ENCODE measurements around the gene SNAP29. TPM values are rescaled to one million over a fixed set of nuclear protein-coding genes. Genes with fewer than 3 reads are reported as not detected.
A peak's percentile ranks its signal among the peaks of the same experiment; 100 is the strongest.

Gene SNAP29
- total RNA-seq, 3 donors from 2014 or later = 17.7 to 28.2 (median 22.5) TPM

DNA sequence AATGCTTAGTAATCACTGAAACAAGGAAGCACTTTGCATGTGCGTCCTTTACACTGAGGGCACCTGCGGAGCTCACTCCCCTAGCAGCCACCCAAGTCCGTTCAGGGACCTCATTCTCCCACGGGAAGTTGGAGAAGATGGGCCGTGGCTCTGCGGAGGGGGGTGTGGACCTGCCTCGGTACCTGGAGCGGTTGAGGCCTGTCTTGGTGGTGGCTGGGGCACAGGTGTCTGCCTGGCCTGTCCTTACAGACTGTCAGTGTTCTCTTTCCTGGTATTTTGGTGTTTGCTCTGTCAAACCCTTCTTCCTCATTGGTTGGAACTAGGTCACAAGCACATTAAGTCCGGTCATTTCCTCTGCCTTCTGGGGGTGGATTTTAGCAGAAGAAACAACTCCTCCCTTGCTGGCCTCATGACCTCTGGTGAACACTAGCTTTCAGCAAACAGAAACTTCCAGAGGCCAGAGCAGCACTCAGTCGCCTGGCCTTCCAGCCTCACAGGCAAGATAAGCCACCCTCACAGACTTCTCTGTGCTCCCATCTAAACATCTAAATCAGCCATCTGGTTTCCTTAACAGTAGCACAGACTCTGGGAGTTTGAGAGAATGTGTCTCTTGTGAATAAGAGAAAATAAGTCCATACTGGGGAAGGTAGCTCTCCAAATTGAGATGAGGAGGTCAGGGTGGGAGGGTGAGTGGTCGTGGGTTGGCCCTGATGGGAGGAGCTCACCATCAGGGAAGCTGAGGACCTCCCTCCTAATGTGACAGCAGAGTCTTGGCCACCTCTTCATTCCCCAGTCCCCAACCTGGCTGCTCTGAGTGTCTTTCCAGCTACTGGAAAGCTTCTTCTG lies 8.6 kb downstream of the SNAP29 start:
- DNase-seq (ENCODE audit: low spot score in 2 of 2) = no peak
- Histone ChIP-seq H3K9me3 (no peaks in the 10 kb centered on the region), H3K4me1 (peaks cover 0 to 5% of the 10 kb centered on the region in 2 donors), H3K27me3 (no peaks in the 10 kb centered on the region), H3K36me3 (no peaks in the 10 kb centered on the region), H3K4me3 (no peak overlapping the region), H3K27ac (peak overlapping the region; percentile 66 to 87)
- TF ChIP-seq POLR2A (IDR thresholded peaks at IDR 0.05) (no peak), POLR2AphosphoS5 (IDR thresholded peaks at IDR 0.05) (no peak)
- TF ChIP-seq, protein P1, sequence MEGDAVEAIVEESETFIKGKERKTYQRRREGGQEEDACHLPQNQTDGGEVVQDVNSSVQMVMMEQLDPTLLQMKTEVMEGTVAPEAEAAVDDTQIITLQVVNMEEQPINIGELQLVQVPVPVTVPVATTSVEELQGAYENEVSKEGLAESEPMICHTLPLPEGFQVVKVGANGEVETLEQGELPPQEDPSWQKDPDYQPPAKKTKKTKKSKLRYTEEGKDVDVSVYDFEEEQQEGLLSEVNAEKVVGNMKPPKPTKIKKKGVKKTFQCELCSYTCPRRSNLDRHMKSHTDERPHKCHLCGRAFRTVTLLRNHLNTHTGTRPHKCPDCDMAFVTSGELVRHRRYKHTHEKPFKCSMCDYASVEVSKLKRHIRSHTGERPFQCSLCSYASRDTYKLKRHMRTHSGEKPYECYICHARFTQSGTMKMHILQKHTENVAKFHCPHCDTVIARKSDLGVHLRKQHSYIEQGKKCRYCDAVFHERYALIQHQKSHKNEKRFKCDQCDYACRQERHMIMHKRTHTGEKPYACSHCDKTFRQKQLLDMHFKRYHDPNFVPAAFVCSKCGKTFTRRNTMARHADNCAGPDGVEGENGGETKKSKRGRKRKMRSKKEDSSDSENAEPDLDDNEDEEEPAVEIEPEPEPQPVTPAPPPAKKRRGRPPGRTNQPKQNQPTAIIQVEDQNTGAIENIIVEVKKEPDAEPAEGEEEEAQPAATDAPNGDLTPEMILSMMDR (IDR thresholded peaks at IDR 0.05) = no peak
- intact Hi-C loops (cut with DNase I; ENCODE audit: low total_unique reads) = no loop called here

DNA sequence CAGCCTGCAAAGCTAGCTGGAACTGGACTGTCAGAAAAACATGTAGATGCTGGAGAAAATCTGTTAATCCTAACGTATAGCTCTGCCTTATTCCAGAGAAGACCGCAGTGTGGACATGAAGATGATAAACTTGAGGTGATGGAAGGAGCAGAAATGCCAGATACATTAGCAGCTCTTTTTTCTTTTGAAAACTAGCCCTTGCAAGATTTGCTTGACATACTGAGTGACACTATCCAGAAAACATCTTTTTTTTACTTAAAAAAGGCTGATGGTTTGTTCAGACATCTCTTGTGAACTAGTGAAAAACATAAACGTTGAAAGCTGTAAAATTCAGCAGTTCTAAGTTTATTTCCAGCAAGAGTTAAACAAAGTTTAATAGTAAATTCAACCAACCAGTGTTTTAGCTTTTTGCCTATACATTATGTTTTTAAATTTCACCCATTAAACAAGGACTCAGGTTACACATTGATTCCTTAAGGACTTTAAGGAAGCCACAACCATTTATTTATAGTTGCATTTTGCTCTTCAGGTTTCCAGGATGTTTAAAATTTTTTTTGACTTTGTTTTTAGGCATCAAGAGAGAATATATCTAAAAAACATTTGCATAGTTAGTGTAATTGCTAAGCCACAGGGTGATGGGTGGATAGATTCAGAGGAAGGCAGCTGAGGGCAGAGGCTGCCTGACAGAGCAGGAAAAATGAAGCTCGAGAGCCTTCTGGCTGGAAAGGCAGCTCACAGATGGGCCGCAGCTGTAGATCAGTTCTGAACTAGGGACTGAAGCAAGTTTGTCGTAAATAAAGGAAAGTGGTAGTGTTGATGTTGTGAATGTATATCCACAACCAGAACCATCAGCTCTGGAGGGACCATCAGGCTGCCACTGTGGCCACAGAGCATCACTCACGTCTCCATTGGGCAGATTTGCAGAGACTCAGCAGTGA lies 9.5 kb downstream of the SNAP29 start:
- Histone ChIP-seq H3K27me3 (no peaks in the 10 kb centered on the region), H3K9me3 (no peaks in the 10 kb centered on the region), H3K4me3 (no peak overlapping the region), H3K36me3 (no peaks in the 10 kb centered on the region), H3K27ac (peak overlapping the region; percentile 66 to 87), H3K4me1 (peaks cover 0 to 5% of the 10 kb centered on the region in 2 donors)
- no peak for TF ChIP-seq POLR2AphosphoS5 (IDR thresholded peaks at IDR 0.05)
- TF ChIP-seq, protein P1 (IDR thresholded peaks at IDR 0.05) = no peak
- TF ChIP-seq POLR2A (IDR thresholded peaks at IDR 0.05) = no peak
- intact Hi-C loops (cut with DNase I; ENCODE audit: low total_unique reads) = no loop called here
- no peak for DNase-seq (ENCODE audit: low spot score in 2 of 2)

DNA sequence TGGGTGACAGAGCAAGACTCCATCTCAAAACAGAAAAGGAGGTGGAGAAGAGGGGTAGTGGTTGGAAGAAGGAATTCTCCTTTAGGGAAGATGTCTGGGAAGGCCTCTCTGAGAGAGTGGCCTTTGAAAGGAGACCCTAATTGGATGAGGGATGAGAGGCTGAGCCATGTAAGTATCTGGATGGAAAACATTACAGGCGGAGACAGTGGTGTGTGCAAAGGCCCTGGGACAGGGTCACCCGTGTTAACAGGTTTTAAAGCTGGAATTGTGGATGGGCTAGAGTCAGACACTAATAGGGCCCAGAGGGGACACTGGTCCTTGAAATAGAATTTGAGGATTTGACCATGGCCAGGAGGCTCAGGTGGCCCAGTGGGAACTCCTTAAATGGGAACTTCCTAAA lies 10.4 kb downstream of the SNAP29 start:
- H3K27me3 ChIP-seq = no peaks in the 10 kb centered on the region
- TF ChIP-seq POLR2AphosphoS5 (IDR thresholded peaks at IDR 0.05) (no peak), POLR2A (IDR thresholded peaks at IDR 0.05) (no peak)
- TF ChIP-seq, protein P1 (IDR thresholded peaks at IDR 0.05) = no peak
- DNase-seq (ENCODE audit: low spot score in 2 of 2) = no peak
- H3K36me3 ChIP-seq = no peaks in the 10 kb centered on the region
- H3K4me1 ChIP-seq = peaks cover 0 to 5% of the 10 kb centered on the region in 2 donors
- intact Hi-C loops (cut with DNase I; ENCODE audit: low total_unique reads) = no loop called here
- H3K27ac ChIP-seq = peak overlapping the region in 1 of 2 donors; percentile 23
- H3K9me3 ChIP-seq = no peaks in the 10 kb centered on the region
- no peak overlapping the region for H3K4me3 ChIP-seq

DNA sequence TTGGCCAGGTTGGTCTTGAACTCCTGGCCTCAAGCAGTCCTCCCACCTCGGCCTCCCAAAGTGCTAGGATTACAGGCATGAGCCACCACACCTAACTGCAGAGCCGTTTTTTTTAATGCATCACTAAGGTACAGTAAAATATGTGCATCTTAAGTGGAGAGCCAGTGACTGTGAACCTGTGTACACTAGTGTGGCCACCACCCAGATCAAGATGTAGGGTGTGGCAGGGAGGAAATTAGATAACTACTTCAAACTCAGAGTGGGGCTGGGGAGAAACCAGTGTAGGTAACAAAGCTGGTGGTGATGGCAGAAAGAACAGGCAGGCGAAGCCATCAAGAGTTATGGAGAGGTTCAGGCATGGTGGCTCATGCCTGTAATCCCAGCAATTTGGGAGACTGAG lies 14.4 kb downstream of the SNAP29 start:
- Histone ChIP-seq H3K27ac (no peak overlapping the region), H3K9me3 (no peaks in the 10 kb centered on the region), H3K4me3 (no peak overlapping the region), H3K4me1 (no peaks in the 10 kb centered on the region), H3K36me3 (no peaks in the 10 kb centered on the region), H3K27me3 (no peaks in the 10 kb centered on the region)
- TF ChIP-seq POLR2A (IDR thresholded peaks at IDR 0.05) = no peak
- TF ChIP-seq, protein P1 (IDR thresholded peaks at IDR 0.05) = no peak
- TF ChIP-seq POLR2AphosphoS5 (IDR thresholded peaks at IDR 0.05) = no peak
- no peak for DNase-seq (ENCODE audit: low spot score in 2 of 2)
- intact Hi-C loops (cut with DNase I; ENCODE audit: low total_unique reads) = no loop called here

All from breast epithelium (tissue), 4 donors.